MCF 10A (cell line): ENCODE results near the gene LMO2. TPM values are rescaled to one million over a fixed set of nuclear protein-coding genes. Genes with fewer than 3 reads are reported as not detected.

Source experiments
- BruUV-seq: library from RNA; stranded (reverse); fragments of 400-500 nt; replicated peaks from 2 replicates; lab custom pipeline; 2021; lab: Mats Ljungman, UMichigan
- CTCF ChIA-PET: fragments of 300-600 bp; sonication (Branson Sonifier 250); formaldehyde crosslinking; extraction: SDS; loops from one replicate; lab custom pipeline; 2021; ENCODE audit warnings: antibody characterized with exemption, inconsistent platforms; lab: Yijun Ruan, JAX
- POLR2A ChIA-PET: fragments of 300-600, 350-650 bp; sonication (Branson Sonifier 250); formaldehyde crosslinking; extraction: SDS; loops from one replicate; lab custom pipeline; 2020; ENCODE audit warnings: antibody characterized with exemption, inconsistent platforms; lab: Yijun Ruan, JAX
- DNase-seq: peaks from one replicate; pipeline ENCODE4 v3.0.0-alpha.2; 2018; ENCODE audit not compliant: unreplicated experiment
- H3K27ac Mint-ChIP-seq: one replicate; pipeline ENCODE4 v1.8.0; 2022; ENCODE audit warnings: mild to moderate bottlenecking, low read depth, mixed read lengths; ENCODE audit not compliant: unreplicated experiment
- H3K27me3 Mint-ChIP-seq: one replicate; pipeline ENCODE4 v1.8.0; 2022; ENCODE audit warnings: mixed read lengths; ENCODE audit not compliant: insufficient read depth, unreplicated experiment
- H3K36me3 Mint-ChIP-seq: one replicate; pipeline ENCODE4 v1.8.0; 2022; ENCODE audit warnings: mild to moderate bottlenecking, moderate library complexity, mixed read lengths; ENCODE audit not compliant: insufficient read depth, unreplicated experiment
- H3K4me1 Mint-ChIP-seq: one replicate; pipeline ENCODE4 v1.8.0; 2022; ENCODE audit warnings: mixed read lengths; ENCODE audit not compliant: insufficient read depth, unreplicated experiment
- H3K4me3 Mint-ChIP-seq: one replicate; pipeline ENCODE4 v1.8.0; 2022; ENCODE audit warnings: mild to moderate bottlenecking, moderate library complexity, mixed read lengths; ENCODE audit not compliant: unreplicated experiment
- H3K9me3 Mint-ChIP-seq: one replicate; pipeline ENCODE4 v1.8.0; 2022; ENCODE audit warnings: mixed read lengths; ENCODE audit not compliant: unreplicated experiment
- intact Hi-C: fragments of 100-400 bp; cut with micrococcal nuclease; formaldehyde crosslinking; loops from 2 replicates; pipeline ENCODE4 v1.14.1; 2022
- total RNA-seq: library from RNA; stranded (reverse); gene quantifications from 2 replicates; pipeline ENCODE4 v1.2.3, GENCODE V29; 2022
- TF ChIP-seq, protein P1 (sequence below): fragments of 200-600 bp; IDR thresholded peaks from one replicate; pipeline ENCODE4 v1.8.0; 2022; ENCODE audit warnings: antibody characterized with exemption, mild to moderate bottlenecking; ENCODE audit not compliant: unreplicated experiment

LMO2 gene
- total RNA-seq, 1 experiment from 2014 or later: 0.89 TPM

DNA sequence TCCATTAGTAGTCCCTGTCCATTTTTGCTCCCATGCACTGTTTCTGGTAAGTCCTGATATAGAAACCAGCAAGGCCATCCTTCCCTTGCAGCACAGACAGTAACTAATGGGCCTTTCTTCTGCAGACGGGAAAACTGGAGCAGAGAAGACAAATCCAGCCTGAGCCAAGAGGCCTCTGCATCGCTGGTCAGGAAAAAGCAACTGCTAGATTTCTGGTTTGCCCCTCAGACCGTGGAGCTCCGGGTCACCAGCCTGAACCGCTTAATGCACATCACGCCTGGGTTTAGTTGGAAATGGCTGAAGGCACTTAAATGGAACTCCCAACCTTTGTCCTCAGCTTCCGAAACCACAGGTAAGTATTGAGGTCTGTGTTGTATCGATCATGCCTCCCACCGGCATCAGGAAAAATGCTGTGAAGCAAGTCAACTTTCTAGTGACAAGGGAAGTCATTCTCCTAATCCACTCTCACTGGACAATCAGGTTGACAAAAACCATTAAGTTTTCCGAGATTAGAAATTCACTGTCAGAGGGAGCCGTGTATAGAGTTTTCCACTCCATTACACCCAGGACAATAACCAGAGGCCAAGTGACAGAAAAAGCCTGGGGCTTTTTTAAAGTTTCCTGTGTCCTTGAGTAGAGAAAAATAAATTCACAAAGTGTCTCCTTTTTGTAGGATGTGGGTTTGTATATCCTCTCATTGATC is 14.8 kb upstream of the LMO2 start:
- no peak for DNase-seq
- H3K27me3 Mint-ChIP-seq: peaks cover 19% of the 10 kb centered on the region
- H3K4me3 Mint-ChIP-seq: no peak overlapping the region
- intact Hi-C loops: no loop called here
- ChIA-PET POLR2A (no interaction called here), CTCF (no interaction called here)
- TF ChIP-seq, protein P1, sequence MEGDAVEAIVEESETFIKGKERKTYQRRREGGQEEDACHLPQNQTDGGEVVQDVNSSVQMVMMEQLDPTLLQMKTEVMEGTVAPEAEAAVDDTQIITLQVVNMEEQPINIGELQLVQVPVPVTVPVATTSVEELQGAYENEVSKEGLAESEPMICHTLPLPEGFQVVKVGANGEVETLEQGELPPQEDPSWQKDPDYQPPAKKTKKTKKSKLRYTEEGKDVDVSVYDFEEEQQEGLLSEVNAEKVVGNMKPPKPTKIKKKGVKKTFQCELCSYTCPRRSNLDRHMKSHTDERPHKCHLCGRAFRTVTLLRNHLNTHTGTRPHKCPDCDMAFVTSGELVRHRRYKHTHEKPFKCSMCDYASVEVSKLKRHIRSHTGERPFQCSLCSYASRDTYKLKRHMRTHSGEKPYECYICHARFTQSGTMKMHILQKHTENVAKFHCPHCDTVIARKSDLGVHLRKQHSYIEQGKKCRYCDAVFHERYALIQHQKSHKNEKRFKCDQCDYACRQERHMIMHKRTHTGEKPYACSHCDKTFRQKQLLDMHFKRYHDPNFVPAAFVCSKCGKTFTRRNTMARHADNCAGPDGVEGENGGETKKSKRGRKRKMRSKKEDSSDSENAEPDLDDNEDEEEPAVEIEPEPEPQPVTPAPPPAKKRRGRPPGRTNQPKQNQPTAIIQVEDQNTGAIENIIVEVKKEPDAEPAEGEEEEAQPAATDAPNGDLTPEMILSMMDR: no peak
- BruUV-seq: no TSS peak
- no peaks in the 10 kb centered on the region for H3K4me1 Mint-ChIP-seq
- H3K9me3 Mint-ChIP-seq: no peaks in the 10 kb centered on the region
- H3K36me3 Mint-ChIP-seq: no peaks in the 10 kb centered on the region
- H3K27ac Mint-ChIP-seq: no peak overlapping the region

DNA sequence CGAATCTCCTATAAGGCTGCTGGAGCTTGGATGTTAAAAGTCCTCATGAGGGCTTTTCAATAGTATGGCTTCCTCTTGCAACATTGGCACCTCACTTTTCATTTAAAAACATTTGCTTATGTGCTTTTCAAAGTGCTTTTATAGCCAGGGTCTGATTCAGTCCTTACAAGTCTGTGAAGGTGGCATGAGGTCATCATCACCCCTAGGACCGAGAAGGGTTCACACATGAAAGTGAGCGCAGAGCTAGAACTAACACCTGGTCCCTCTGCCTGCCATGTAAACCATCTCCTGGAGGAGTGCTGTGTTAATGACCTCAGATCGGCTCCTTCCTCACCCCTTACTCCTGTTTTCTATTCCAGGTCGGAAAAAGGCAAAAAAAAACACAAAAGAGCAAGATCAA is 12.2 kb upstream of the LMO2 start:
- POLR2A ChIA-PET: interaction anchor here (1.2 kb wide), 1 partner anchor 9 kb away, joined by 3 read pairs; no protein-coding TSS in a partner anchor
- CTCF ChIA-PET: interaction anchor here (0.7 kb wide), 1 partner anchor 16 kb away, joined by 3 read pairs; no protein-coding TSS in a partner anchor
- H3K36me3 Mint-ChIP-seq: no peaks in the 10 kb centered on the region
- no peak overlapping the region for H3K27ac Mint-ChIP-seq
- TF ChIP-seq, protein P1: no peak
- intact Hi-C loops: no loop called here
- peaks cover 6% of the 10 kb centered on the region for H3K4me1 Mint-ChIP-seq
- no peak overlapping the region for H3K4me3 Mint-ChIP-seq
- no peak for DNase-seq
- no TSS peak for BruUV-seq
- peaks cover 19% of the 10 kb centered on the region for H3K27me3 Mint-ChIP-seq
- no peaks in the 10 kb centered on the region for H3K9me3 Mint-ChIP-seq

- Mint-ChIP-seq H3K27ac (no peak overlapping the region), H3K36me3 (no peaks in the 10 kb centered on the region), H3K9me3 (no peaks in the 10 kb centered on the region), H3K27me3 (peaks cover 19% of the 10 kb centered on the region), H3K4me1 (peaks cover 18% of the 10 kb centered on the region), H3K4me3 (no peak overlapping the region)
- TF ChIP-seq, protein P1: no peak
- intact Hi-C loops: no loop called here
- ChIA-PET CTCF (interaction anchor here (0.6 to 1.4 kb wide), 3 partner anchors 42 to 660 kb away, joined by 3 to 6 read pairs (median 5); no protein-coding TSS in a partner anchor), POLR2A (interaction anchor here (0.6 to 1.1 kb wide), 4 partner anchors 9 to 37 kb away, joined by 3 to 14 read pairs (median 4); no protein-coding TSS in a partner anchor)
- DNase-seq: no peak
- BruUV-seq: no TSS peak
Measured at GRCh38 chr11:33900159-33900840, 8.4 kb upstream of the LMO2 start.
